Esophagus mucosa (tissue), 1 donor: ENCODE results near the gene PLEKHM3. TPM values are rescaled to one million over a fixed set of nuclear protein-coding genes. Genes with fewer than 3 reads are reported as not detected.

Experiments
- ATAC-seq: fragments of 200-7000 bp; cut with Tn5 transposase; one replicate; pipeline ENCODE4 v1.9.1; 2020
- total RNA-seq: library from RNA; stranded (reverse); gene quantifications from one replicate; pipeline ENCODE4 v1.2.4, GENCODE V29; 2023
- donor health status: DM: yes; HTN: yes; CAD: no.

PLEKHM3 gene
- total RNA-seq, 1 donor from 2014 or later: 4.7 TPM

DNA sequence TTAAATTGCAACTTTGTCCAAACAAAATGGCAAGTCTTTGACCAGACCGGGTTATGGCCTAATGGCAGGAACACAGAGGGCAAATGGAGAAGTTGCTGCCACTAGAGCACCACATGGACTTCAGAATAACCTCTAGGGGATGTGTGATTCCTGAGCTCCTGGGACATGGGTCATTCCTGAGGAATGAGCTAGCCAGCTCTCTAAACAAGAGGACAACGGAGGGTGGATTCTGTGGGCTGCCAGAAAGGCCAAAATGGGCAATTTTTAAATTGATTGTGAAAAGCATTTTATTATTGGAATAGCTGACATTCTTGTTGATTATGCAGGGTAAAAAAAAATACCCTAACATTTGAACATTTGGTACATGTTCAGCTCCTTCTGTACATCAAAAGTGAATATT is 145.8 kb downstream of the PLEKHM3 start:
- no peak for ATAC-seq

DNA sequence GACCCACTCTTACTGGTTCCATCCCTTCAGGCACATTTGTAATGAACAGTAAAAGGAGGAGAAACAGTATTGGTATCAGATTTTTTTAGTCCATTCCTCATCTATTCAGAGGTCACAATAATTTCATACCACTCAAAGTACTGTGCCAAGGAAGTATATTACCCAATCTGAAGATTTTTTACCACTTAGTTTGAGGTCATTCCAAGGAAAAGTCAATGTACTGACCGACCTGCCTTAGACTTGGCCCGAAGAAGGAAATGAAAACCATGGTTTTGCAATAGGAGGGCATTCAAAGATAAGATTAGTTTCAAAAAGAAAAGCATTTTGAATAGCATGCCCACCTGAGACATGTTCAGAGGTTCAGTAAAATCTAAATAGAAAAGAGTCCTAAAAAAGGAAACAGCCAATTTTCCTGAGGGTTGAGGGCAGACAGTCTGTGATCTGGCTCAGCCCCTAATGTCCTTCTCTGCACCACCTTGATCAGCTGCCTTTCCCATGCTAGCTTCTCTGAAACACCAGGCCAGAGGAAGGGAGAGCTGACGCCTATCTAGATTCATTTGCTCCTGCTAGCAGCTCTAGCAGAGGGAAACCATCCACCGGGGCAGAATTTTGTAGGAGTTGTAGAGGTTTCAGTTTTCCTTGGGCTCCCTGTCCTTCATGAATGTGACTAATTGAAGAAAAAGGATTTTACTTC is 148.3 kb downstream of the PLEKHM3 start:
- no peak for ATAC-seq

DNA sequence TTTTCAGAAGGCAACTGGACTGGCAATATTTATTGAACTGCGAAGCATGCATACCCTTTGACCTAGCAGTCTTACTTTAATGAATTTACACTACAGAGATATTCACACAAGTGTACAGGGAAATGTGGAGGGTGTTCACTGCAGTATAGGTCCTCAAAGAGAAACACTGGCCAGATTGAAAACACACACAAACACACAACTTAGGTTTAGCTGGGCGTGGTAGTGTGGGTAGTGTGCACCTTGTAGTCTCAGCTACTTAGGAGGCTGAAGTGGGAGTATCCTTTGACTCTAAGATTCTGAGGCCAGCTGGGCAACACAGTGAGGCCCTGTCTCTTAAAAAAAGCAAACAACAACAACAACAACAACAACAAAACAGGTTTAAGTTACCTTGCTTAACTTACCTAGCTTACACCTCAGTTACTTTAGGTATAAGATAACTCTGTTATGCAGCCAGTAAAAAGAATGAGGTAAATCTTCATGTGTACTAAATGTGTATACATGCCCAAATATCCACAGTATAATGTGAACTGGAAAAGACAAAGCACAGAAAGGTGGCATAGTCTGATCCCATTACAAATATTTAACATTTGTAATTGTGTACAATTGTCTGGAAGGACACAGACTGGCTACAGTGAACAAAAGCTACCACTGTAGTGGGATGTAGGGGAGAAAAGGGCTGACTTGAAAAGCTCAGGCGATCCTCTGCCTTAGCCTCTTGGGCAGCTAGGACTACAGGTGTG is 149.7 kb downstream of the PLEKHM3 start:
- no peak for ATAC-seq

DNA sequence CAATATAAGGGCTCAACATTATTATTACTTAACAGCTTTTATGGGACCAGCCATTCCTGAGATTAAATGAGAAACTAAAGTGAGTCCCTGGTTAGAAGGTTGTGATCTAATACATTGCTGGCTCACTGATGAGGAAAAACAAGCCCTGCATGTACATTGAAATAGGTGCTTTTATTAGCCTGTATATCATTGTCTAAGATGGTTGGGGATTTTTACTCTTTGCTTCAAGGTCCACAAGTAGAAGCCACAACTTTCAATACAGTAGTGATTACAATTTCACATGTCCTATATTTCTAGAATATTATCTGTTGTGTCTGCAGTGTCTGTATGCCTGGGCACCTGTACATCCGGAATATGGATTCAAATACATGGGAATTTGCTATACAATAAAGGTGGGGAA is 151.5 kb downstream of the PLEKHM3 start:
- ATAC-seq: no peak

DNA sequence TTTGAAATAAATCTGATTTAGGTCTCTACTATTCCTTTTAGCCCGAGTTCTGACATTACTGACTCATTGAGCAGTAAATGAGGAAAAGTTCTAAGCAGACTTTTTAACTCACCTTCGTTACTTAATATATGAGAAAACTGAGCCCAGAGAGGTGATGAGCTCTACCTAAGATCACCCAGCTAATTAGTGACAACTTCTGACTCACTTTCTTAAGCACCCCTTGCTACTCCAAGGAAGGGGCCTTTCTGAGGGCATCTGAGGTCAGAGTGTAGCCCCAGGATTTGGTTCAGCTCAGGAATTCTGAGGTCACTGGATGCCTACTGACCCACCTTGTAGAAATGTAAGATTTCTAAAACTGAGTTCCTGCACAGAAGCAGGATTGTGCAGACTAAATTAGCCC is 153.4 kb downstream of the PLEKHM3 start:
- ATAC-seq: no peak

DNA sequence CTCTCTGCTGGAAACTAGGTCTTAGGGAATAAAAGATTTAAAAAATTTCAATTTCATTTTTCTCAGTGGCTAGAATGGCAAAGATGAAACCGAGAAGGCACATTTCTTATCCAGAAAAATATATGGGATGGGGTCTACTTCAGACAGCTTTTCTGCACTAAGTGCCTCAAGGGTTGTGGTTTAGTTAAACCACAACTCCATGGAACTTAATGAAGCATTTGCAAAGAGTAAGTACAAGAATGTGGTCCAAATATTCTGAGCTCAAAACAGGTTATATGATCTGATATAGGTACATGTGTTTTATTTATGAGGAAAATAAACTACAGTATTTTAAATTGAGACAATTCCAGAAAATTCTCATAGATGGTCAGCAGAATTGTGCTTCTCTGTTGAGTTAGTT is 153.8 kb downstream of the PLEKHM3 start:
- no peak for ATAC-seq

DNA sequence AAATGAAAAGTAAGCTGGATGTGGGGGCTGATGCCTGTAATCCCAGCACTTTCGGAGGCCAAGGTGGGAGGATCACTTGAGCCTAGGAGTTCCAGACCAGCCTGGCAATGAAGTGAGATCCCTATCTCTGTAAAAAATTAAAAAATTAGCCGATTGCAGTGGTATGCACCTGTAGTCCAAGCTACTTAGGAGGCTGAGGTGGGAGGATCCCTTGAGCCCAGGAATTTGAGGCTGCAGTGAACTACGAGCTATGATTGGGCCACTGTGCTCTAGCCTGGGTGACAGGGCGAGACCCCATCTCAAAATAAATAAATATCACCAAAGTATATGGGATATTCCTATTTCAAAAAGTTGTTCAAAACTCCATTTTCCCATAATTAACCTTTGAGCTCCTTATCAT is 154.5 kb downstream of the PLEKHM3 start:
- ATAC-seq: no peak

DNA sequence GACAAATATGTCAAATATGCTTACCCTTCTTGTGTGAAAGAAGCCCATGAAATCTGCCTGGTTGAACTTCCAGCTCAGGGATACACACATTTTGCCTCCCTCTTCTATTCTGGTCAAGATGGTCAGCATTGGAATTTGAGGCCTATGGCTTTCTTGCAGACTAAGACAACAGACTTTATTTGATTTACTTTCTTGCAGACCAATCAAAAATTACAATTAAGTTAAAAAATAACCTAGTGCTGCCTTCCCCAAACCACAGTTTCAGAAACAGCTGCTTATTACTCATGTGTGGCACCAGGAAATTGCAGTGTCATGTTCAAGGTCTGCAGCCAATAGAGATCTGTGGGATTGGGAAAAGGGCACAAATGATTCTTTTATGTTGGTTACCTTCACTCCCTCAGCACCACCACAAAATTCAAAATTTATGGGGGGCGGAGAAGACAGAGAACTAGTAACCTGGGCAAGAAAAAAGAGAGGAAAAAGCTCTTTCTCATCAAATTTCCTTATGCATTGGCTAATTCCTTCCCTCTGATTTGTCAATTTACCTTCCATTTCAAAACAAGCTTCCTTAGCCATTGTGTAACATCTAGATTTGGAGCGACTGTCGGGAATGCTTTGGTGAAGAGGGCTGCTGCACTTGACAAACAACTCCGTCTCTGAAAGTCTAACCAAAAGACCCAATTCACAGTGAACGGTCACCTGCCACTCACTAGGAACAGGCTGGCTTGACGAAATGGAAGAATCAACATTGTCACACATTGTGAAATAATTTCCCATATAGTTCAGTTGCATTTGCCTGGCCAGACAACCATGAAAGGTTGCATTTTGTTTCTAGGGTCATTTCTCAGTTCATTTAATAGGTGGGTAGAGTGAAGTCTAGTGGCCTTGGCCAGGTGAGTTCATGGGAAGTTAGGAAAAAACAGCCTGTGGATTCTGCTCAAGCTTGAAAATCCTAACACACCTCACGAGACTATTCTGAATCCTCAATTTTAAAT is 155.2 kb downstream of the PLEKHM3 start:
- ATAC-seq: no peak

DNA sequence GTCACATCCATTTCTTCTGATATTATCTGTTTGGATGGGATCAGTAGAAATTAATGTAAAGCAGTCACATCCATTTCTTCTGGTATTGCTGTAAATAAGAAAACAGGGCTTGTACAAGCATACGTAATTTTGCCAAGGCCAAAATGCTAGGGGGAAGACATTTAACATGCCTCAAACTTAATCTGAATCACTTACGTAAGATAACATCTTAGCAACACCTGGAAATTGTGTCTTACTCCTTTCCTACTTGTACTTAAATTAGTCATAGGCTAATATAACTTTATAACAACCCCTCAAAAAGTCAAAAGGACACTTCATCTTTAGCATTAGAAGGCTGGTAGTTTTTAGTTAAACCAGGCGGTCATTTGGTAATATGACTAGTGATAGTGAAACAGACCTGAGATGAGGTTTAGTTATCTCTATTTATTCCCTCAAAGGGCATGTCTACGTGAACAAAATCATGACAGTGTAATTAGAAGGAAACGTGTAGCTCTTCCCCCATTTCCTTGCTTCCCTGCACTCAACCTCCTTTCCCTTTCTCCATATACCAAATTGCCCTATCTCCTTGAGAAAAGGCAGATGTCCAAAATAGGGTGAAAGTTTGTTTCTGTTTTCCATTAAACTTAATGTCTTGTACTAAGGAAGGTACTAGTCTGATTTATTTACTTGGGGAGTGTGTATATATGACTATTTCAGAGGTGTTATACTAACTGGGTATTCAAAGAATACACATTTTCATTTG is 156.3 kb downstream of the PLEKHM3 start:
- ATAC-seq: no peak

DNA sequence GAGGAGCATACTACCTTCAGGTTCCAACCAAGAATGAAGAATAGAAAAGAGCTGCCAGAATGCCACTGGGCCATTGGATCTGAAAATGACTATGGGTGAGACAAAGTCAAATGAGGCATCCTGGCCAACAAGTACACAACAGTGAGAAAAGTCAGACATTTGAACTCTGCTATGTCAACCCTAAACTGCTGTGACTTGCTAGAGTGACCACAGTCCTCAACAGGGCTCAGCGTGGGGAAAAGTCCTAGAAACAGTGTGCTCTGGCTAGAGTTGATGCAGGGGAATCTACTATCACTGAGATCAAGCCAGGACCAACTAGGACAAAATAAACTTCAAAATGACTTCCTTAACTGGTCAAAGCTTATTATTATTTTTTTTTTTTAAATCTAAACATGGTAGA is 157.4 kb downstream of the PLEKHM3 start:
- no peak for ATAC-seq

DNA sequence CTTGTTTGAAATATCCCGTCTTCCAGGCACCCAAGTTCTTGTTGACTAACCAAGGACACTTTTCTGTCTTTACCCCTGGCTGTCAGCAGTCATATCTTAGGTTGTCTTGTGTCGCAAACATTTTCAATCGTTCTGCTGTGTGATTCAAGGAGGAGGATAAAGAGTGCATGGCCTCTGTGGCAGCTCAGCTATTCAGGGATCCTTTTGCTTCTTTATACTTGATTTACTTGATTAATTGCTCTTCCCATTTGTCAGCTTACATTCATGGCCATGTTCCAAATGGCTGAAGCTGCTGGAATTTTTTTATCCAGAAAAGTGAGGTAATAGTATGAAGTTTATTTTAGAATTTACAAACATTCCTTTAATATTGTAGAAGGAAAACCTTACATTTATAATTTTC is 158.3 kb downstream of the PLEKHM3 start:
- ATAC-seq: no peak

DNA sequence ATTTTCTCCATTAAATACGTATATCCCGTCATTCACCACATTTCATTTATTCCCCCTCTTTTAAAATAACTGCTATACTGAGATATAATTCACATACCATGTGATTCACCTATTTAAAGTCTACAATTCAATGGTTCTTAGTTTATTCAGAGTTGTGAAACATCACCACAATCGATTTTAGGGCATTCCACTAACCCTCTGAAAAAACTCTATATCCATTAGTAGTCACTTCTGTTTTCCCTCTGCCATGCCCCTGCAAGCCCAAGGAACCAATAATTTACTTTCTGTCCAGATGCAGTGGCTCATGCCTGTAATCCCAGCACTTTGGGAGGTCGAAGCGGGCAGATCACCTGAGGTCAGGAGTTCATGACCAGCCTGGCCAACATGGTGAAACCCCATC is 160.1 kb downstream of the PLEKHM3 start:
- no peak for ATAC-seq

DNA sequence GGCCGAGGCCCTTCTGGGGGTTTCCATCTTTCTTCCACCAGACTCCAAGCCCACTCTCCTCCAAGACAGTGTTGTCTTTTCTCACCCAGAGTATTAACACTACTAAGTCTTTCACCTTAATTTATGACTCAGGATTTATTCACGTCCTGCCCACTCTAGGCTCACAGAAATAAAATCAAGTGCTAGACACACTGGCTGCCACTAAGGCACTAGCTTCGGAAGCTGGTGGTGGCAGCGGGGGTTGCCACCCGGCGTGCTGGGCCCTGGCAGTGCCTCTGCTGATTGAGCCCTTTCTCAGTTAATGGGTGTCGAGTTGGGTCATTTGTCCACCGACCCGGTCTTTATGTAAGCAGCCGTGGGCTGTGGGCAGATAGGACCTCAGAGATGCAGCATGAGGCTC is 162.0 kb downstream of the PLEKHM3 start:
- no peak for ATAC-seq

DNA sequence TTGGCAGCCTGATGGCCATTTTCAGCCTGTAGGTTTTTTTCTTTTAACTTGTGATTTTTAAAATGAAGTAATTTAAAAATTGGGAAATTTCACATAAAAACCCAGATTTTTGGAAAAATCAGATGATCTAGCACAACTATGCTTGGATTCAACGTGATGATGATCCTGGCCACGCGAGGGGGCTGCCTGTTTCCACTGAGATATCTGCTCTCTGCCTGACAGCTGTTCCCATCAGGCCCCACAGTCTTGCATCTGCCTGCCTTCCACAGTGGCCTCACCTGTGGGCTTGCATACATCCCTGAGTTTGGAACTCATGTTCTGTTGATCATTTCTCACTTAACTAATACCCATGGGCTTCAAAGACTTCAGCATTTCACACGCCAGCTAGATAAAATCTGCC is 163.5 kb downstream of the PLEKHM3 start:
- ATAC-seq: no peak

DNA sequence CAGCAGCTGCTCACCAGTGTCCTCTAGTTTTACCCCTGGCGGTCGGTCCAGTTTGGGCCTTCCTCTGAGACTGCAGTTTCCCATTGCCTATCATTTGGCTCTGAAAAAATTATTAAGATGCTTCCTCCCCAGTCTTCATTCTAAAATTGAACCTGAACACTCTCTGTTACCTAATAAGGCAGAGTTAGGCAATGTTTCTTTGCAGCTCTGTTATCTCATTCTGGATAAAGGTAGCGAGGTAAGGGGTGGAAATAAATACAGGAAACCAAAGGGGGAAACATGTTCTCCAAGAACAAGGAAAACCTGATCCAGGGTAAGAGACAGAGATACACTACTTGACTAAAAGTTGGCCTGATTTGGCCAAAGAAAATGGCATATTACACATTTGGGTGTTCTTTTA is 164.6 kb downstream of the PLEKHM3 start:
- ATAC-seq: no peak

DNA sequence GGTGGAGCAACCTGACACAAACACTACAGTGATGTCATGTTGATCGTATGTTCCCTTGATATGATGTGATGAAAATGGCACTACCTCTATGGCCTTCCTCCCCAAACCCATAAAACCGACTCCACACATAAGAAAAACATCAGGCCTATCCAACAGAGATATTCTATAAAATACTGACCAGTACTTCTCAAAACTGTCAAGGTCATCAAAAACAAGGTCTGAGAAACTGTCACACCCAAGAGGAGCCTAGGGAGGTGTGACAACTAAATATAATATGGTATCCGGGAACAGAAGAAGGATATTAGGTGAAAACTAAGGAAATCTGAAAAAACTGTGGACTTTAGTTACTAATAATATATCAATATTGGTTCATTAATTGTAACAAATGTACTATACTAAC is 169.7 kb downstream of the PLEKHM3 start:
- no peak for ATAC-seq

DNA sequence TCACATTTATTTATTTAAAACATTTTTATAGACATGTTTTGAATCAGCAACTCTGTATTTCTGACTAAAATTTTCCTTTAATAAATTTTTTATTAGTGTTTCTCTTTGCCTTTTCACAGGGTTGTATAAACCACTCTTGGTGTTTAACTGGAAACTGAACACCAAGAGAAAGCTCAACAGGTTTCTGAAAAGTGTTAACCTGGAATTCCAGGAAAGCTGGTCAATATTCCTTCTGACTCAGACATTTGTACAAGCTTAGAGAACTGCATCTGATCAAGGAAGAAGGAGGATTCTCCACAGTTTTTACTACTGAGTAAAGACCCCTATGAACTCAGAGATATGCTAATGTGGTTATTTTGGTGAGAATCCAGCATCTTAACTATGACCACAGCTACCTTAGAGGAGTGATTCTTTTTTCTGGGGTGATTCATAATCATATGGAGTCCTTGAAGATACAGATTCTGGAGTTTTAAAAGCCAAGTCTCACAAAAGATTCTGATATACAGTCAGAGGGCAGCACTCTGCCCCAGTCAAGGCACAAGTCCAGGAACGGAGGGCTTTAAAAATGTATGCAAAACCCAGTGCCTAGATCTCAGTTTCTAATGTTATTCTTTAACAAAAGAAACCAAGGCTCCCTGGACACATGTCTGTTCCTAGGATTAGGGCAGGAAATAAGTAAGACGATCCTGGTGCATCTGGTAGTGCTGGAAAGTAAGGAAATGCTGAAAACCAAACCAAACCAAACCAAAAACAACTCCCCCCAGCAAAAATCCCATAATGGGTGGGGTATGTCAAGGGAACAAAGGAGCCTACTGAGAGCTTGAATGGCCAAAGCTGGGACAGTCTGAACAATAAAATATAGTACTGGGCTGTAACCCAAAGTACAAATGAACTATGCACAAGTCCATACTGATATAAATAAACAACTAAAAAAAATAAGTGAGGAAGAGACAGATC is 170.6 kb downstream of the PLEKHM3 start:
- ATAC-seq: no peak

DNA sequence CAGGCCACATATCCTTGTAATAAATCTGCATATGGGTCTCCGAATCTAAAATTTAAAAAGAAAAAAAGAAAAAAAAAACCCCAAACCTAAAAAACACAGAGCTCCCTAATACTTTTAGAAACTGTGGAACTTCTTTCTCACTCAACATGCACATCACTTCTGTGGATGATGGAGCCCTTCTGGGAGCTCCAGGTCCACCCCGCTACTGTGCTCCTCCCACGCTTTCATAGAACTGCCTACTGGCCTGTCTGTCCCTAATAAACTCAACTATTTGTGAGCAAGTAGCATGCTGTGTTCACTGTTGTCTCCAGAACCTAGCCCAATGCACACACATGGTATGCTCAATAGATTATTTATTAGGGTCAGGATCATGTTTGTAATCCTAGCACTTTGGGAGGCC is 172.5 kb downstream of the PLEKHM3 start:
- ATAC-seq: no peak

DNA sequence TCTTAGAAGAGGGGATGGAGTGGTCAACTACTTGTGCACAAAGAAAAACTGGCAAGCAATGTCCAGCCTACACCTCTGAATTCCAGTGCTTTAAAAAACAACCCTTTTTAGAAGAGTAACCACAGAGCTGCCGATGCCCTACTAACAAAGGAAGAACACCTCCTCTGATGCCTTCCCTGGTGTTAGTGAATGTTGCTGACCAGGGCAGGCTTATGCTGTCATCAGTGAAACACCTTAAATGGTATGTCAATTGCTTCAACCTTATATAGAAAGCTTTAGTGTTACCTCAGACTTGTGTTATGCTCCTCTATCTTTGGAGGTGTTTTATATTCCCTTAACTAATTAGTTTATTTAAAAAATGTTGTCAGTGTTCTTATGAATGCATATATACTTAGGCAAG is 175.9 kb downstream of the PLEKHM3 start:
- ATAC-seq: no peak

DNA sequence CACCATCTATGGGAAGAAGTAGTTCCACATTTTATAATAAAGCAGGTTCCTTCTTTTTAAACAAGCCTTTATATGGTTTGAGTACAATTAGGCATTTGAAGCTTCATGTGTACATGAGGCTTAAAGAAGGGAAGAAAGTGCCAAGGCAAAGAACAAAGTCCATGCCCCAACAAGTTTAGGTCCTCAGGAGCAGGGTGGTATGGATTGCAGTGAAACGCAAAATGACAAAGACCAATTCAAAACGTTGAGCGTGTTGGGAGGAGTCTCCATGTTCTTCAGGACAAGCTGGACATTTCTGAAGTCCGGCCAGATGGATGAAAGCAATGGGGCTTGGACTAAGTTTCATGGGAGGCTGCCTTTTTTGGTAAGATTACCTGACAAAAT is 176.8 kb downstream of the PLEKHM3 start:
- peak; percentile 70 for ATAC-seq

DNA sequence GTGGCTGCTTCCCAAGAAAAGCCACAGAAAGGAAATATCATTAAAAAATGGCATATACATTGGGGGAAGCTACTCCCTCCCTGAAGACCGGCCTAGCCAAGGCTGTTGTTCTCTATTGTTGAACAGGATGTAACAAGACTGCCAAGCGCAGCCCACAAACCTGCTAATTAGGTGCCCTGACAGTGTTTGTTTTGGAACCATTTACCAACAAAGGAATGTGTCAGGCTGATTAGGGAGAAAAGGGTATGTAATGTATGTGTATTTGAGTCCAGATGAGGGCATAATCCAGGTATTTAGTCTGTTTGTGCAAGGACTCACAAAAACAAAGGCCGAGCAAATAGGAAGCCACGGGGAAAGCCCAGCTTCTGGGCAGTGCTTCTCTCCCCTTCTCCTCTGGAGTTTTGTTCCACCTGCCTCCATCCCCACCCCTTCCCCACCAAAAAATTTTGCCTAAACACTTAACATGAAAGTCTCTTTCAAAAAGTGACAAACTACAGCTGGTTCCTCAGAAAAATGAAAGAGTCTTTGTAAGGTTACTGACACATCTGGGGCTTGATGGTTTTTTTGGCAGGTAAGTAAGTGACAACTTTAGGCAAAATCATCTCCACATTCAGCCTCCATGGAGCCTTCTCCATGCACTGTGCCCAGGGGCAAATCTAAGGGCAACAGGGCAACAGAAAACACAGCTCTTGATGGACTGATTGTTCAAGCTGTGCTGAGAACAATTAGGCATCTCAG is 177.4 kb downstream of the PLEKHM3 start:
- peak; percentile 92 for ATAC-seq
